Activated CD4-positive, CD25-positive, alpha-beta regulatory T cell treated with anti-CD3 and anti-CD28 coated beads, Interleukin-2, amount 50 U/mL, for 72 hours (primary cell): Measurements from ENCODE around the gene DOHH.
A peak's percentile ranks its signal among the peaks of the same experiment; 100 is the strongest.

ENCODE experiments used
- DNase-seq: peaks from one replicate; pipeline ENCODE4 v3.0.0; 2021

DOHH gene

GRCh38 chr19:3476830-3477229 lies 23.6 kb downstream of the DOHH start:
- no peak for DNase-seq

- no peak for DNase-seq
These were observed 25.0 kb downstream of the DOHH start for GRCh38 chr19:3475449-3475848.

- no peak for DNase-seq
These were observed 25.9 kb downstream of the DOHH start for GRCh38 chr19:3474614-3475013.

- DNase-seq, result no peak
These were observed 26.5 kb downstream of the DOHH start for GRCh38 chr19:3474010-3474409.

GRCh38 chr19:3471954-3472655 lies 28.4 kb downstream of the DOHH start:
- DNase-seq, result peak; percentile 56

- DNase-seq, result no peak
These were observed 29.9 kb downstream of the DOHH start for GRCh38 chr19:3470500-3471128.

- no peak for DNase-seq
These were observed 30.6 kb downstream of the DOHH start for GRCh38 chr19:3469638-3470499.

- DNase-seq, result no peak
These were observed 32.3 kb downstream of the DOHH start for GRCh38 chr19:3468211-3468610.

GRCh38 chr19:3467437-3468198 lies 32.9 kb downstream of the DOHH start:
- no peak for DNase-seq

- DNase-seq, result no peak
These were observed 33.8 kb downstream of the DOHH start for GRCh38 chr19:3466635-3467034.

- no peak for DNase-seq
These were observed 34.9 kb downstream of the DOHH start for GRCh38 chr19:3465552-3465951.

GRCh38 chr19:3464587-3465235 lies 35.8 kb downstream of the DOHH start:
- DNase-seq, result no peak

GRCh38 chr19:3463714-3464586 lies 36.5 kb downstream of the DOHH start:
- no peak for DNase-seq

- DNase-seq, result no peak
These were observed 37.3 kb downstream of the DOHH start for GRCh38 chr19:3462991-3463713.

GRCh38 chr19:3459965-3460582 lies 40.4 kb downstream of the DOHH start:
- no peak for DNase-seq

- no peak for DNase-seq
These were observed 41.2 kb downstream of the DOHH start for GRCh38 chr19:3459089-3459881.

GRCh38 chr19:3458229-3459088 lies 42.0 kb downstream of the DOHH start:
- DNase-seq, result no peak

GRCh38 chr19:3457528-3458228 lies 42.8 kb downstream of the DOHH start:
- no peak for DNase-seq
